ENCODE results near the gene NAT14.

DNA sequence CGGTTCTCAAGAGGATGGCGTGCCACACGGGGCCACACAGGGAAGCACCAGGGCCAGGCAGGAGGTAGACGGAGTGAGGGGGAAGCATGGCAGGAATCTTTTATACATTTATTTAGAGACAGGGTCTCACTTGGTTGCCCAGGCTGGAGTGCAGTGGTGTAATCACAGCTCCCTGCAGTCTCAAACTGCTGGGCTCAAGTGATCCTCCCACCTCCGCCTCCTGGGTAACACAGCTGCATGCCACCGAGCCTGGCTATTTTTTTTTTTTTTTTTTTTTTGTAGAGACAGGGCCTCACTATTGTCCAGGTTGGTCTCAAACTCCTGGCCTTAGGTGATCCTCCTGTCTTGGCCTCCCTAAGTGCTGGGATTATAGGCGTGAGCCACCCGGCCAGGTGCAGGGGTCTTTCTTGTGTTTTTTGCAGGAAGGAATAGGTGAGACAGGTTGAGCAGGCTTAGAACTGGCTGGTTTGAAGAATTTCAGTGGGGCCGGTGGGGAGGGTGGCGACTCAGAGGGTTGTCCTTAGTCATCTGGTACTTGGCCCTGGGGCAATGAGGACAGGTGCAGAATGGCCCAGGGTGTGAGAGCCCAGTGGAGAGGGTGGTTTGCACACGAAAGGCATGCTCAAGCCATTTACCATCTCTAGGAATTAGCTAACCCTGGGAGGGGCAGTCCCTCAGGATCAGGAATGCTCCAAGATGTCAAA is 10.8 kb downstream of the NAT14 start:
- no peak for TF ChIP-seq POLR2AphosphoS5 (IDR thresholded peaks at IDR 0.05; ENCODE audit: low read depth, low read length)
- TF ChIP-seq, protein P1, sequence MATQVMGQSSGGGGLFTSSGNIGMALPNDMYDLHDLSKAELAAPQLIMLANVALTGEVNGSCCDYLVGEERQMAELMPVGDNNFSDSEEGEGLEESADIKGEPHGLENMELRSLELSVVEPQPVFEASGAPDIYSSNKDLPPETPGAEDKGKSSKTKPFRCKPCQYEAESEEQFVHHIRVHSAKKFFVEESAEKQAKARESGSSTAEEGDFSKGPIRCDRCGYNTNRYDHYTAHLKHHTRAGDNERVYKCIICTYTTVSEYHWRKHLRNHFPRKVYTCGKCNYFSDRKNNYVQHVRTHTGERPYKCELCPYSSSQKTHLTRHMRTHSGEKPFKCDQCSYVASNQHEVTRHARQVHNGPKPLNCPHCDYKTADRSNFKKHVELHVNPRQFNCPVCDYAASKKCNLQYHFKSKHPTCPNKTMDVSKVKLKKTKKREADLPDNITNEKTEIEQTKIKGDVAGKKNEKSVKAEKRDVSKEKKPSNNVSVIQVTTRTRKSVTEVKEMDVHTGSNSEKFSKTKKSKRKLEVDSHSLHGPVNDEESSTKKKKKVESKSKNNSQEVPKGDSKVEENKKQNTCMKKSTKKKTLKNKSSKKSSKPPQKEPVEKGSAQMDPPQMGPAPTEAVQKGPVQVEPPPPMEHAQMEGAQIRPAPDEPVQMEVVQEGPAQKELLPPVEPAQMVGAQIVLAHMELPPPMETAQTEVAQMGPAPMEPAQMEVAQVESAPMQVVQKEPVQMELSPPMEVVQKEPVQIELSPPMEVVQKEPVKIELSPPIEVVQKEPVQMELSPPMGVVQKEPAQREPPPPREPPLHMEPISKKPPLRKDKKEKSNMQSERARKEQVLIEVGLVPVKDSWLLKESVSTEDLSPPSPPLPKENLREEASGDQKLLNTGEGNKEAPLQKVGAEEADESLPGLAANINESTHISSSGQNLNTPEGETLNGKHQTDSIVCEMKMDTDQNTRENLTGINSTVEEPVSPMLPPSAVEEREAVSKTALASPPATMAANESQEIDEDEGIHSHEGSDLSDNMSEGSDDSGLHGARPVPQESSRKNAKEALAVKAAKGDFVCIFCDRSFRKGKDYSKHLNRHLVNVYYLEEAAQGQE (IDR thresholded peaks at IDR 0.05; ENCODE audit: insufficient read depth in 1 of 2, low read depth in 2 of 2, low read length in 2 of 2) = no peak
- no peak for TF ChIP-seq SIN3A (IDR thresholded peaks at IDR 0.05; ENCODE audit: borderline replicate concordance, insufficient read depth, low read length)
- no peak for TF ChIP-seq TAF1 (IDR thresholded peaks at IDR 0.05; ENCODE audit: borderline replicate concordance, insufficient read depth, low read length)
- TF ChIP-seq FOXP2 (optimal IDR thresholded peaks at IDR 0.05; ENCODE audit: borderline replicate concordance, extremely low read depth, extremely low read length, insufficient read depth) = no peak
